GM21576 (cell line): ENCODE data around the gene CEACAM18.

Experiments
- ATAC-seq: cut with Tn5 transposase; IDR thresholded peaks from one replicate; pipeline ENCODE4 v1.9.1; 2021; ENCODE audit warnings: mild to moderate bottlenecking, moderate library complexity; ENCODE audit not compliant: unreplicated experiment

CEACAM18 gene

GRCh38 chr19:51525651-51526050, 47.3 kb downstream of the CEACAM18 start:
- ATAC-seq: no peak

- no peak for ATAC-seq
Observed at GRCh38 chr19:51529301-51529700, 51.0 kb downstream of the CEACAM18 start.

- no peak for ATAC-seq
Observed at GRCh38 chr19:51530616-51531015, 52.3 kb downstream of the CEACAM18 start.

- peak; percentile 58 for ATAC-seq
Observed at GRCh38 chr19:51531349-51532315, 53.3 kb downstream of the CEACAM18 start, which contains the start of gene SIGLEC6. Gene SIGLEC6, minus strand, starts transcription at chr19:51531670. Its CDS starts 22 bp downstream, at chr19:51531648.

- no peak for ATAC-seq
Observed at GRCh38 chr19:51535535-51535934, 57.2 kb downstream of the CEACAM18 start.

- no peak for ATAC-seq
Observed at GRCh38 chr19:51539821-51540366, 61.6 kb downstream of the CEACAM18 start.
